ENCODE measurements around the gene NLRP1. TPM values are rescaled to one million over a fixed set of nuclear protein-coding genes. Genes with fewer than 3 reads are reported as not detected.

The NLRP1 gene
- total and polyA plus RNA-seq, 9 of the 15 experiments (the other 6 are each of a cell fraction or from before 2014, with no cell fraction given), result 4.0 to 69.4 (median 27.7) TPM

DNA sequence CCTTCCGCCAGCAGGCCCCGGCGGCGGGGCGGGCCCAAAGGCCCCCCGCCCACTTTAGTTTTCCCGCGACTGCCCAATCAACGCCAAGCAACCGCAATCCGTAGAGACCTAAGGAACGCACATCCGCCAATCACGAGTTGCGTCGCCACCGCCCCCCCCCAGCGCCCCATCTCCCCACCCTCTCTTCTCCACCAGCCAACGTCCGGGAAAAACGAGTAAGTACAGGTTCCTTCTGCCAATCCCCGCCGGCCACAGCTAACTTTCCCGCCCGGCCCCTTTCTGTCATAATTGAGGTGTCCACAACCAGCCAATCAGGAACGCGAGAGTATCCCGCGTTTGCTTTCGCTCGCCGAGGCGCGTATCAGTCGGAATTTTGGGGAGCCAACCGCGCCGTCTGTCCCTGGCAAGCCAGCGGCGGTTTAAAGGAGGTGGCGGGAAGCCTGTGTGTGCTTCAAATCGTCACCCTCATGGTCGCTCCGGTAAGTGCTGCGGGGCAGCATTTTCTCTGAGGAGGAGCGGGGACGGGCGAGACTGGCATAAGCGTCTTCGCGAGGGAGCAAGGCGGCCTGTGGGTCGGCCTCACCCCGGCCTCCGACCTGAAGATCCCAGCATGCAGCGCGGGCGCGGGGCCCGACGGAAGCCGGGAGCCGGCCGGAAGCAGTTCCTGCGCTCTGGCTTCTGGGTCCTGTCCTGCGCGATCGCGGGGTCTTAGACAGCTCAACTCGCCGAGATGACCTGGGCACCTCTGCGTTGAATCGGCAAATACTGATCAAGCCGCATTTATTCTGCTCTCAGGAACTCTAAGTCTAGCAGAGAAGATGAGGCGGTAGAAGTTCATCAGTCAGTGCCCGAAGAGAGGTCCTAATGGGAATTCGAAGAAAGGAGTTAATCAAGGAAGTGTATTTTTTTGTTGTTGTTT lies 97.8 kb downstream of the NLRP1 start, which contains the start of gene MIS12 (continued):
- TF ChIP-seq CHD7 (IDR thresholded peaks at IDR 0.05; ENCODE audit: low read depth, low read length) (no peak), ZNF764 (CRISPR knock-in tag; IDR thresholded peaks at IDR 0.05; ENCODE audit: low read depth) (no peak), CREB1 (IDR thresholded peaks at IDR 0.05) (peak; percentile 82), CREB1 (CRISPR knock-in tag; IDR thresholded peaks at IDR 0.05) (peak; percentile 76), ZNF165 (CRISPR knock-in tag; IDR thresholded peaks at IDR 0.05; ENCODE audit: borderline replicate concordance) (no peak), PHB2 (IDR thresholded peaks at IDR 0.05; ENCODE audit: low read depth) (no peak)
- TF ChIP-seq, protein P1, sequence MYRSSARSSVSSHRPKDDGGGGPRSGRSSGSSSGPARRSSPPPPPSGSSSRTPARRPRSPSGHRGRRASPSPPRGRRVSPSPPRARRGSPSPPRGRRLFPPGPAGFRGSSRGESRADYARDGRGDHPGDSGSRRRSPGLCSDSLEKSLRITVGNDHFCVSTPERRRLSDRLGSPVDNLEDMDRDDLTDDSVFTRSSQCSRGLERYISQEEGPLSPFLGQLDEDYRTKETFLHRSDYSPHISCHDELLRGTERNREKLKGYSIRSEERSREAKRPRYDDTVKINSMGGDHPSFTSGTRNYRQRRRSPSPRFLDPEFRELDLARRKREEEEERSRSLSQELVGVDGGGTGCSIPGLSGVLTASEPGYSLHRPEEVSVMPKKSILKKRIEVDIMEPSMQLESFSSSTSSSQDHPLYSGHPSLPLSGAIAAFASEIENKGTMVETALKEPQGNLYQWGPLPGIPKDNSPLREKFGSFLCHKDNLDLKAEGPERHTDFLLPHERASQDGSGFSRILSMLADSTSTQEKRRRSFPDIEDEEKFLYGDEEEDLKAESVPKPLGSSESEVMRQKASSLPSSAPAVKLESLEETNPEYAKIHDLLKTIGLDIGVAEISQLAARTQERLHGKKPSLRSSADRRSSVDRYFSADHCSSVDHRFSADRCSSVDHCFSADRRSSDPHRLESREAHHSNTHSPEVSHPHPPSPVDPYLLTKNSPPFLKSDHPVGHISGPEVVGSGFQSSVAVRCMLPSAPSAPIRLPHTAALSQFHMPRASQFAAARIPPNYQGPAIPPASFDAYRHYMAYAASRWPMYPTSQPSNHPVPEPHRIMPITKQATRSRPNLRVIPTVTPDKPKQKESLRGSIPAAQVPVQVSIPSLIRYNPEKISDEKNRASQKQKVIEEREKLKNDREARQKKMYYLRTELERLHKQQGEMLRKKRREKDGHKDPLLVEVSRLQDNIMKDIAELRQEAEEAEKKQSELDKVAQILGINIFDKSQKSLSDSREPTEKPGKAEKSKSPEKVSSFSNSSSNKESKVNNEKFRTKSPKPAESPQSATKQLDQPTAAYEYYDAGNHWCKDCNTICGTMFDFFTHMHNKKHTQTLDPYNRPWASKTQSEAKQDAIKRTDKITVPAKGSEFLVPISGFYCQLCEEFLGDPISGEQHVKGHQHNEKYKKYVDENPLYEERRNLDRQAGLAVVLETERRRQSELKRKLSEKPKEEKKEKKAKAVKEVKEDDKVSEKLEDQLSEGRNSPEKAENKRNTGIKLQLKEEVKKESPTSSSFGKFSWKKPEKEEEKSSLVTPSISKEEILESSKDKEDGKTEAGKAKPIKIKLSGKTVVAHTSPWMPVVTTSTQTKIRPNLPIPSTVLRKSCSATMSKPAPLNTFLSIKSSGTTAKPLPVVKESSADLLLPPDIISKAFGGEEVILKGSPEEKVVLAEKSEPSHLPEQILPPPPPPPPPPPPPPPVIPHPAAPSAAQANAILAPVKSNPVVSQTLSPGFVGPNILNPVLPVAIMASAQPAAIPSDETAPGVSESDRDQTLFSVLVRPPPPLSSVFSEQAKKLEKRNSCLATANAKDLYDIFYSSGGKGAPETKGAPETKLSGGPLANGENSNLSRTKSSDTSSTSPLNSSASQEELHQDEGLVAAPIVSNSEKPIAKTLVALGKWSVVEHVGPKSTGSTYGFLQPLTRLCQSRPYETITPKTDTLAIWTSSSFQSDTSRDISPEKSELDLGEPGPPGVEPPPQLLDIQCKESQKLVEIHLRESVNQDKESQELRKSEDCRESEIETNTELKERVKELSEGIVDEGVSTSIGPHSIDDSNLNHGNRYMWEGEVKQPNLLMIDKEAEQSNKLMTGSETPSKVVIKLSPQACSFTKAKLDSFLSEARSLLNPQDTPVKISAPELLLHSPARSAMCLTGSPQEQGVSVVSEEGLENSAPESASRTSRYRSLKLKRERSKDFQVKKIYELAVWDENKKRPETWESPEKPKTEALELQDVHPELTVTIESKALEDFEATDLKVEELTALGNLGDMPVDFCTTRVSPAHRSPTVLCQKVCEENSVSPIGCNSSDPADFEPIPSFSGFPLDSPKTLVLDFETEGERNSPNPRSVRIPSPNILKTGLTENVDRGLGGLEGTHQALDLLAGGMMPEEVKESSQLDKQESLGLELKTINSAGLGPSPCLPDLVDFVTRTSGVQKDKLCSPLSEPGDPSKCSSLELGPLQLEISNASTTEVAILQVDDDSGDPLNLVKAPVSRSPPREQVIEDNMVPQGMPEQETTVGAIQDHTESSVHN (IDR thresholded peaks at IDR 0.05; ENCODE audit: borderline replicate concordance in 1 of 2, low read depth in 1 of 2), result no peak

All from K562 (cell line).